Ovary (tissue), 10 donors: Measurements from ENCODE around the gene GPS2. TPM values are rescaled to one million over a fixed set of nuclear protein-coding genes. Genes with fewer than 3 reads are reported as not detected.

Experiments used
- DNase-seq, 5 donors: peaks; one replicate each; pipeline ENCODE4 v3.0.0-alpha.2; 2019 to 2020
- H3K27ac ChIP-seq, 2 donors: fragments of 200-600 bp; one replicate each; pipeline versions ENCODE4 v1.5.1 to v1.8.0; 2019 to 2022
- H3K27me3 ChIP-seq: fragments of 200-600 bp; one replicate; pipeline ENCODE4 v1.8.0; 2022
- H3K36me3 ChIP-seq: fragments of 200-600 bp; sonication (generic); one replicate; pipeline ENCODE4 v1.5.1; 2019
- H3K4me1 ChIP-seq: one replicate; pipeline ENCODE4 v1.8.1; 2013; ENCODE audit warnings: mild to moderate bottlenecking, moderate library complexity; ENCODE audit not compliant: insufficient read depth
- H3K4me3 ChIP-seq: fragments of 200-600 bp; sonication (generic); one replicate; pipeline ENCODE4 v1.5.1; 2017
- H3K9me3 ChIP-seq, 2 donors: fragments of 200-600 bp in 1 of 2; sonication (generic) in 1 of 2; one replicate each; pipeline versions ENCODE4 v1.5.1 to v1.8.1; 2013 to 2019; ENCODE audit warnings: mild to moderate bottlenecking in 1 of 2, moderate library complexity in 1 of 2
- EP300 ChIP-seq: sonication (generic); formaldehyde crosslinking; IDR thresholded peaks from one replicate; pipeline ENCODE4 v1.6.1; 2017; ENCODE audit warnings: antibody characterized with exemption
- POLR2A ChIP-seq: fragments of 450-650 bp; IDR thresholded peaks from one replicate; pipeline ENCODE4 v1.6.1; 2017; ENCODE audit warnings: antibody characterized with exemption, mild to moderate bottlenecking, moderate library complexity
- WGBS, 3 donors: extraction: QIAGEN DNeasy Blood & Tissue Kit in 1 of 3; methylation state at CpG; one replicate each; pipeline versions ENCODE4 v1.1.5 to v1.1.7; 2013 to 2017; 5-methylcytosine and 5-hydroxymethylcytosine counted together
- intact Hi-C, 4 donors: fragments of 100-400 bp; cut with DNase I; formaldehyde crosslinking; loops; one replicate each; pipeline versions ENCODE4 v1.11.0 to v1.15.1; 2022 to 2023
- long read RNA-seq, 3 donors: library from polyadenylated mRNA in 2 of 3; unstranded in 2 of 3; transcript quantifications; one replicate each; pipeline ENCODE4 v2.0.0 and lab custom pipeline, GENCODE V29; 2021 to 2026
- polyA plus RNA-seq, 2 donors: library from polyadenylated mRNA; stranded (reverse); fragments of 200-250 nt in 1 of 2; fragments of 350-450 nt in 1 of 2; fragmentation: Illumina TruSeq in 1 of 2; extraction: RNeasy Lipid Tissue Mini Kit (QIAGEN cat#74804) in 1 of 2; gene quantifications; one replicate each; pipeline ENCODE4 v1.2.3, GENCODE V29; 2013 to 2014
- total RNA-seq, 7 donors: library from RNA; depleted of rRNA in 2 of 7; stranded (reverse); fragments of >200 nt in 2 of 7; fragmentation: NEBNext Ultra II Directional in 3 of 7; extraction: Animal tissue kit (Norgen Biotek cat#: 25700) in 3 of 7; gene quantifications; one replicate each; pipeline versions ENCODE4 v1.1.0 to v1.2.4, GENCODE V29; 2016 to 2023
- TF ChIP-seq, protein P1 (sequence below), 3 donors: fragments of 450-650 bp in 2 of 3; fragments of 200-600 bp in 1 of 3; IDR thresholded peaks; one replicate each; pipeline versions ENCODE4 v1.5.1 to v1.8.0; 2016 to 2022; ENCODE audit warnings: antibody characterized with exemption in 3 of 3, mild to moderate bottlenecking in 1 of 3
- donor health status: DM: no; HTN: no; CAD: no; lungs with moderate emphysema.
- donor health status: DM: no; HTN: no; CAD: no.
- donor health status: Bipolar disorder and iron deficiency.
- donor health status: DM: yes; HTN: yes; CAD: no.
- donor health status: DM: no; HTN: no; CAD: no.
- donor health status: DM: yes; HTN: yes; CAD: no.

Gene GPS2, protein sequence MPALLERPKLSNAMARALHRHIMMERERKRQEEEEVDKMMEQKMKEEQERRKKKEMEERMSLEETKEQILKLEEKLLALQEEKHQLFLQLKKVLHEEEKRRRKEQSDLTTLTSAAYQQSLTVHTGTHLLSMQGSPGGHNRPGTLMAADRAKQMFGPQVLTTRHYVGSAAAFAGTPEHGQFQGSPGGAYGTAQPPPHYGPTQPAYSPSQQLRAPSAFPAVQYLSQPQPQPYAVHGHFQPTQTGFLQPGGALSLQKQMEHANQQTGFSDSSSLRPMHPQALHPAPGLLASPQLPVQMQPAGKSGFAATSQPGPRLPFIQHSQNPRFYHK
- 10 to 100 TPM; 53.1 to 76.5 (median 59.3) TPM for total RNA-seq
- 100 to 1,000 TPM in 1 of 2 donors, 10 to 100 TPM in 1; 62.2 to 103 TPM for polyA plus RNA-seq
- long read RNA-seq, donor 1, transcript GPS2-201 (11 exons, 1,379 nt) = major isoform, 97 of 215 reads
- long read RNA-seq, donor 1, transcript GPS2-202 (10 exons, 1,371 nt) = minor isoform, 8 of 215 reads
- long read RNA-seq, donor 1, partial matches to known transcripts = 23 of 215 reads
- long read RNA-seq, donor 1, other reads (novel, unspliced or antisense) = 83 of 215 reads
- long read RNA-seq, donor 2, transcript GPS2-201 (11 exons, 1,379 nt) = major isoform, 19 of 247 reads
- long read RNA-seq, donor 2, transcript GPS2-202 (10 exons, 1,371 nt) = major isoform, 19 of 247 reads
- long read RNA-seq, donor 2, partial matches to known transcripts = 40 of 247 reads
- long read RNA-seq, donor 2, other reads (novel, unspliced or antisense) = 168 of 247 reads
- long read RNA-seq, donor 3, transcript GPS2-202 (10 exons, 1,371 nt) = minor isoform, 28 of 223 reads
- long read RNA-seq, donor 3, transcript GPS2-201 (11 exons, 1,379 nt) = major isoform, 90 of 223 reads
- long read RNA-seq, donor 3, partial matches to known transcripts = 15 of 223 reads
- long read RNA-seq, donor 3, other reads (novel, unspliced or antisense) = 88 of 223 reads

- Histone ChIP-seq H3K4me1 (peaks cover 5% of the 10 kb centered on the region), H3K36me3 (no peaks in the 10 kb centered on the region), H3K9me3 (no peaks in the 10 kb centered on the region), H3K27ac (peak within 1 kb of the TSS; percentile 78 to 81), H3K27me3 (no peaks in the 10 kb centered on the region), H3K4me3 (peak within 1 kb of the TSS; percentile 84)
- TF ChIP-seq, protein P1, sequence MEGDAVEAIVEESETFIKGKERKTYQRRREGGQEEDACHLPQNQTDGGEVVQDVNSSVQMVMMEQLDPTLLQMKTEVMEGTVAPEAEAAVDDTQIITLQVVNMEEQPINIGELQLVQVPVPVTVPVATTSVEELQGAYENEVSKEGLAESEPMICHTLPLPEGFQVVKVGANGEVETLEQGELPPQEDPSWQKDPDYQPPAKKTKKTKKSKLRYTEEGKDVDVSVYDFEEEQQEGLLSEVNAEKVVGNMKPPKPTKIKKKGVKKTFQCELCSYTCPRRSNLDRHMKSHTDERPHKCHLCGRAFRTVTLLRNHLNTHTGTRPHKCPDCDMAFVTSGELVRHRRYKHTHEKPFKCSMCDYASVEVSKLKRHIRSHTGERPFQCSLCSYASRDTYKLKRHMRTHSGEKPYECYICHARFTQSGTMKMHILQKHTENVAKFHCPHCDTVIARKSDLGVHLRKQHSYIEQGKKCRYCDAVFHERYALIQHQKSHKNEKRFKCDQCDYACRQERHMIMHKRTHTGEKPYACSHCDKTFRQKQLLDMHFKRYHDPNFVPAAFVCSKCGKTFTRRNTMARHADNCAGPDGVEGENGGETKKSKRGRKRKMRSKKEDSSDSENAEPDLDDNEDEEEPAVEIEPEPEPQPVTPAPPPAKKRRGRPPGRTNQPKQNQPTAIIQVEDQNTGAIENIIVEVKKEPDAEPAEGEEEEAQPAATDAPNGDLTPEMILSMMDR (IDR thresholded peaks at IDR 0.05) = no peak
- peak; percentile 83 for TF ChIP-seq POLR2A
- no peak for TF ChIP-seq EP300
- intact Hi-C loops = no loop called here
- WGBS, 3 donors = 0 to 1% (median 0%) methylated on average over 77 to 95 of the region's 95 CpGs
- peak; percentile 90 to 96 (median 92) for DNase-seq
Measured at GRCh38 chr17:7314719-7315569, at the start of gene GPS2. Gene GPS2, minus strand, starts transcription at chr17:7315360. Its CDS starts 308 bp downstream, at chr17:7315052.

GRCh38 chr17:7363311-7363710, 48.2 kb upstream of the GPS2 start:
- Histone ChIP-seq H3K27me3 (no peaks in the 10 kb centered on the region), H3K27ac (no peak overlapping the region), H3K4me1 (no peaks in the 10 kb centered on the region), H3K4me3 (no peak overlapping the region), H3K9me3 (no peaks in the 10 kb centered on the region), H3K36me3 (no peaks in the 10 kb centered on the region)
- intact Hi-C loops = no loop called here
- 79 to 85% (median 84%) methylated on average over 6 of the region's 6 CpGs for WGBS, 3 donors
- TF ChIP-seq EP300 (no peak), POLR2A (no peak)
- DNase-seq = no peak

DNA sequence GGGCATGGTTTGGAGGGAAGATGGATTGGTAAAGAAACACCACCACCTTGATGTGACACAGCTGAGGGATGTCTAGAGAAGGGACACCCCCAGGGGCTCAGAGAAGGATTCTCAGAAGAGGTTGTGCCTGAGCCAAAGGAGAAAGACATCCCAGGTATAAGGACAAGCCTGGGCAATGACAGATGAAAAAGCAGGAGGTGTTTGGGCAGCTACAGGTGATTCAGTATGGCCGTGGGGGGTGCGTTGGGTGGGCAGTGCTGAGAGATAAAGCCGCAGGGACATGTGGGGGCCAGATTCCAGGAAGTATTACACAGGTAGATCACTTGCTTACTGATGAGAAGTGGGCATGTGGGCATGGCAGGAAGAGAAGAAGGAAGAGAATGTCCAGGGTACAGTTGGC, 46.7 kb upstream of the GPS2 start:
- WGBS, 3 donors = 25 to 67% (median 55%) methylated on average over 3 of the region's 3 CpGs
- DNase-seq = no peak

DNA sequence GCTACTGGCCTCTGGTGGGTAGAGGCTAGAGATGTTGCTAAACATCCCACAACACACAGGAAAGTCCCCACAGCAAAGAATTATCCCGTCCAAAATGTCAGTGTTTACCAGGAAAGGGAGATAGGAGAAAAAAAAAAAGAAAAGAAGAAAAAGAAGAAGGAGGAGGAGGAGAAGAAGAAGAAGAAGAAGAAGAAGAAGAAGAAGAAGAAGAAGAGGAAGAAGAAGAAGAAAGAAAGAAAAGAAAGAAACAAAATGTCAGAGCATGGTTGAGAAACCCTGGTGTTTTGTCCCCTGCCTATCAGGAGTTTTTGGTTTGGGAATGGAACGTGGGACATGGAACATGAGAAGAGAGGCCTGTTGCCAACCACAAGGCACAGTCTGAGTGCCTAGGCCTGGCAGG, 42.2 kb upstream of the GPS2 start:
- no peak overlapping the region for H3K27ac ChIP-seq
- H3K4me1 ChIP-seq = peaks cover 10% of the 10 kb centered on the region
- H3K4me3 ChIP-seq = no peak overlapping the region
- no peaks in the 10 kb centered on the region for H3K9me3 ChIP-seq
- TF ChIP-seq POLR2A (no peak), EP300 (no peak)
- TF ChIP-seq, protein P1 (IDR thresholded peaks at IDR 0.05) = no peak
- no peak for DNase-seq
- intact Hi-C loops = loop anchor here in 2 of 4 donors (10.0 kb wide), 3 partner anchors 77 to 207 kb away; partner anchors contain the start of genes FGF11 (in 2 of the 2), TMEM102 (in 2 of the 2), SENP3 (in 1 of the 2) and TNFSF13 (in 1 of the 2)
- H3K36me3 ChIP-seq = no peaks in the 10 kb centered on the region
- 53 to 56% (median 55%) methylated on average over 2 of the region's 2 CpGs for WGBS, 3 donors
- no peaks in the 10 kb centered on the region for H3K27me3 ChIP-seq

More for the DNA sequence above, 46.7 kb upstream of the GPS2 start:
- H3K4me1 ChIP-seq = no peaks in the 10 kb centered on the region
- H3K27ac ChIP-seq = no peak overlapping the region
- H3K4me3 ChIP-seq = no peak overlapping the region
- H3K9me3 ChIP-seq = no peaks in the 10 kb centered on the region
- TF ChIP-seq EP300 (no peak), POLR2A (no peak)
- TF ChIP-seq, protein P1 (IDR thresholded peaks at IDR 0.05) = no peak
- H3K27me3 ChIP-seq = no peaks in the 10 kb centered on the region
- intact Hi-C loops = no loop called here
- no peaks in the 10 kb centered on the region for H3K36me3 ChIP-seq
